ENCODE measurements around the gene SFRP5.

Gene SFRP5

DNA sequence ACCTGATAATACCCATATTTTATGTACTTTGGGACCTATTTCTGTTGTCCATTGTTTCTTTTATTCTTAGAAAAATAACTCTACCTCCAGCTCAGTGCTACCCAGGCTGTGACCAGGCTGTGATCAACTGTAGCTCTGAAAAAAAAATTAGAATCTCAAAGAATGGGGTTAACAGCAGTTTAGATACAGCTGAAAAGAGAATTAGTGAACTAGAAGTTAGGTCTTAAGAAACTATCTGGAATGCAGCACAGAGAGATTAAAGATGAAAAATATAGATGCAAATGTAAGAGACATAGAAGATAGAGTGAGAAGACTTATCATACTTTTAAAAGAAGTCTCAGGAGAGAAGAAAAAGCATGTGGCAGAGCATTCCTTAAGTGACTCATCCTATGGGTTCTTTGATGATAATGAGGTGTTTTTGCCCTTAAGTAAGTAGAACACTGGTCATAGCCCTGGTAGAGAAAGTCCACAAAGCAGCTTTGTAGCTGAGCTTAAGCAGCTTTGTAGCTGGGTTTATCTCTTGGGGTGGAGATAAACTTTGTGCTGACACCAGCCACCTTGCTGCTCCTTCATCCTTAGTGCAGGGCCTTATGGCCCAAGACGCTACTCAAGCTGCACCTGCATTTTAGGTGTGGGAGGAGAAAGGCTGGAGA lies 27.3 kb upstream of the SFRP5 start:
- H3K4me3 ChIP-seq (replicated peaks; ENCODE audit: low read depth, low read length), result no peak overlapping the region
- no peak for DNase-seq (ENCODE audit: extremely low read depth, low read depth)
- no peak for TF ChIP-seq CTCF (IDR thresholded peaks at IDR 0.05; ENCODE audit: low read depth, low read length, missing control alignments)

DNA sequence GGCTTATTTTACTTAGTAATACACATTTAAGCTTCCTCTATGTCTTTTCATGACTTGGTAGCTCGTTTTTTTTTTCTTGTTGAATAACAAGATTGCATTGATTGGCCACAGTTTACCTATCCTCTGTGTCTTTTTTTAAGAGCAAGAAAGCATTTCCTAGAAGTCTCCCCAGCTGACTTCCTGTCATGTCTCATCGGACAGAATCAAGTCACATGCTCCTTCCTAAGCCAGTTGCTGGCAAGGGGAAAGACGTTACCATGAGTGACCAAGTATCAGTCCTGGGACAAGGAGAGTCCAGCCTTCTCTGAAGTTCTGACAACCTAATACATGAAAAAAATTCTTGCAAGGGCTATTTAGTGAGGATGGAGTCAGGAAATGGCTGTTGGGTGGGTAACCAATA lies 24.9 kb upstream of the SFRP5 start:
- no peak overlapping the region for H3K4me3 ChIP-seq (replicated peaks; ENCODE audit: low read depth, low read length)
- no peak for DNase-seq (ENCODE audit: extremely low read depth, low read depth)
- TF ChIP-seq CTCF (IDR thresholded peaks at IDR 0.05; ENCODE audit: low read depth, low read length, missing control alignments), result no peak

GRCh38 chr10:97795886-97796285 lies 24.1 kb upstream of the SFRP5 start:
- H3K4me3 ChIP-seq (replicated peaks; ENCODE audit: low read depth, low read length), result no peak overlapping the region
- no peak for TF ChIP-seq CTCF (IDR thresholded peaks at IDR 0.05; ENCODE audit: low read depth, low read length, missing control alignments)
- DNase-seq (ENCODE audit: extremely low read depth, low read depth), result no peak

DNA sequence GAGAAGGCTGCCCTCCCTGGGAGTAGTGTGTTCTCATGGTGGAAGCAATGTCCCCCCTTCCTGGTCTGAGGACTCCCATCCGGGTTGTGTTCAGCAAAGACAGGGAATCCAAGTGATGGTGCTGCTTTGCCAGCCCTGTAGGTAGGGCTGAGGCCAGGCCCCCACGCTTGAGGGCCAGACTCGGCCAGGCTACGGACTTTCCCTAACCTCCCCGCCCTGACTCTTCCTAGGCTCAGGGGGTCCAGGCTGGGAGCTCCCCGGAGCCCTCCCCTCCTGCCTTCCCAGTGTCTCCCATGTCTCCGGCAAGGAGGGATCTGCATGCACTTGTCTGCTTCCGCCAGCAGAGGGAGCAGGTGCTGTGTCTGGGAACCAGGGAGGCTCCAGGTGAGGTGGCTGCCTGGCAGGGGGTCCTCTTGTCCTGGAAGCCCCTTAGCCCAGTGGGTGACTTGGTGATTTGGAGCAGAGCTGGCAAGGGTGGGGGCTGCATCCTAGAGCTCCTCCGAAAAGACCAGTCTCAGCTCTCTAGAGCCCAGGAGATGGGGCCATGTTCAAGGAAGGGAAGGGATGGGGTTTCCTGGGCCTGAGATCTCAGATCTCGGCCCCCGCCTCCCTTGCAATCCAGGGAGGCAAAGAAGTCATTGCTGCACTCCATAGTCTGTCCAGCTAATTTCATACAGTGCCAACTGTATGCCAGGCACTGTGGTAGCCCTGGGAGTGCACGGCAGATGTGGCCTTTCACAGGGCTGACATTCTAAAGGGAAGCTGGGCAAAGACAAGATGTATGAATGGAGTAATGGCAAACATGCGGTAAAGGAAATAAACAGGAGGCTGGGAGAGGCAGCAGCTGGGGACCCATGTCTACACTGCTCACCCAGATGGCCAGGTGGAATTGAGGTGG lies 20.3 kb upstream of the SFRP5 start:
- TF ChIP-seq CTCF (IDR thresholded peaks at IDR 0.05; ENCODE audit: low read depth, low read length, missing control alignments), result peak; percentile 97
- H3K4me3 ChIP-seq (replicated peaks; ENCODE audit: low read depth, low read length), result no peak overlapping the region
- DNase-seq (ENCODE audit: extremely low read depth, low read depth), result peak; percentile 11

DNA sequence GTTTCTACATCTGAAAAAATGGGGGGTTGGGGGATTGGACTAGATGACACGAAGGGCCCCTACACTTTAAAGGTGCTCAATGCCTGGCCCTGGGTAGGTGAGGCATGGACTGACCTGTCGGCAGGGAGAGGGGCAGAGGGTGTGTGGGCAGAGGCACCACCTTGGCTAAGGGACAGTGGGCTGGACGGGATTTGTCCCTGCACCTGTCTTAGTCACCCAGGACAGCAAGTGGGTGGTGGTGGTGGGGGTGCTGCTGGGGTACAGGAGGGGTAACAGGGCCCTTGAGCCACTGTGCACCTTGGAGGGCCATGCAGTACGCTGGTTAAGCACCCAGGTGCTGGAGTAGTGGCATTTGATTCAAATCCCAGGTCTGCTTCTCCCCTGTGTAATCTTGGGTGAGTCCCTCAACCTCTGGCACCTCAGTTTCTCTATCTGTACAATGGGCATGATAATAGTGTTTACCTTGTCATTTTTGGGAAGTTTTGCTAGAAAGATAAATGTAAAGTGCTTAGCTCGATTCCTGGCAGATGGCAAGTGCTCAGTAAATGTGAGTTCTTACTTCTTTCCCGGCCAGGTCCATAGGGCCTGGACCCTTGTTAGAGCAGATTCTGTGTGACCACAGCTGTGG lies 18.1 kb upstream of the SFRP5 start:
- no peak for DNase-seq (ENCODE audit: extremely low read depth, low read depth)
- no peak overlapping the region for H3K4me3 ChIP-seq (replicated peaks; ENCODE audit: low read depth, low read length)
- TF ChIP-seq CTCF (IDR thresholded peaks at IDR 0.05; ENCODE audit: low read depth, low read length, missing control alignments), result no peak

- DNase-seq (ENCODE audit: extremely low read depth, low read depth), result no peak
- TF ChIP-seq CTCF (IDR thresholded peaks at IDR 0.05; ENCODE audit: low read depth, low read length, missing control alignments), result no peak
- H3K4me3 ChIP-seq (replicated peaks; ENCODE audit: low read depth, low read length), result no peak overlapping the region
Measured at GRCh38 chr10:97788552-97789442, 17.0 kb upstream of the SFRP5 start.
